ENCODE data around the gene MYH6. TPM values are rescaled to one million over a fixed set of nuclear protein-coding genes. Genes with fewer than 3 reads are reported as not detected.
A peak's percentile ranks its signal among the peaks of the same experiment; 100 is the strongest.

Gene MYH6
- total RNA-seq, 1 experiment from 2014 or later: 0.07 TPM

GRCh38 chr14:23359722-23360447, 48.2 kb downstream of the MYH6 start:
- H2BK20ac ChIP-seq (ENCODE audit: low read depth, low read length, poor library complexity, severe bottlenecking): no peak overlapping the region
- no peak overlapping the region for H2AFZ ChIP-seq (ENCODE audit: low read length)
- peaks cover 4% of the 10 kb centered on the region; the same call in 1 of the 2 replicates for H3K4me1 ChIP-seq (ENCODE audit: insufficient read depth, low read length)
- peaks cover 10% of the 10 kb centered on the region for H3K23me2 ChIP-seq (ENCODE audit: insufficient read length, low read depth, low read length, poor library complexity, severe bottlenecking)
- no peak overlapping the region for H3K23ac ChIP-seq (ENCODE audit: insufficient read length, low read depth, low read length)
- no peak overlapping the region for H4K5ac ChIP-seq (ENCODE audit: insufficient read length, low read depth, low read length)
- H4K20me1 ChIP-seq (ENCODE audit: control insufficient read depth, insufficient read depth, insufficient read length): no peaks in the 10 kb centered on the region
- H4K8ac ChIP-seq (replicated peaks; ENCODE audit: insufficient read length, low read depth, low read length): no peak overlapping the region
- no peaks in the 10 kb centered on the region for H3K79me2 ChIP-seq (ENCODE audit: insufficient read depth, low read length)
- no peaks in the 10 kb centered on the region for H3K9me3 ChIP-seq (ENCODE audit: control insufficient read depth, low read depth, low read length)
- Mint-ChIP-seq H3K4me1 (peaks cover 23 to 28% of the 10 kb centered on the region in 2 experiments), H3K27me3 (ENCODE audit: low read depth) (peaks cover 8% of the 10 kb centered on the region), H3K27ac (peak overlapping the region in 1 of 3 experiments; percentile 67; a peak in 1 of 7 replicates), H3K9me3 (no peaks in the 10 kb centered on the region; a peak in 1 of 5 replicates), H3K36me3 (ENCODE audit: insufficient read depth in 1 of 3, low read depth in 3 of 3) (peaks cover 21 to 58% (median 43%) of the 10 kb centered on the region in 3 experiments), H3K4me3 (no peak overlapping the region)
- H2BK15ac ChIP-seq (ENCODE audit: low read depth, low read length): no peak overlapping the region
- no peak overlapping the region for H2BK5ac ChIP-seq (ENCODE audit: insufficient read length, low read length)
- no peak overlapping the region for H3K18ac ChIP-seq (ENCODE audit: insufficient read length, low read depth, low read length)
- no peak overlapping the region for H3K4me2 ChIP-seq (ENCODE audit: insufficient read depth, insufficient read length, low read length)
- H3K14ac ChIP-seq (ENCODE audit: insufficient read depth, low read length): no peak overlapping the region
- no CpG with 5 or more reads among the region's 22 CpGs for WGBS (ENCODE audit: extremely low coverage, insufficient read length, low lambda C conversion rate)
- H3K4ac ChIP-seq (ENCODE audit: low read depth, low read length): no peak overlapping the region
- no peak overlapping the region for H2BK120ac ChIP-seq (ENCODE audit: low read depth, low read length, poor library complexity, severe bottlenecking)
- H3K9ac ChIP-seq (ENCODE audit: extremely low read depth, insufficient read length, low read length): no peak overlapping the region
- no peak overlapping the region for H2BK12ac ChIP-seq (ENCODE audit: insufficient read length, low read depth, low read length)
- no peak overlapping the region for H3K27ac ChIP-seq (ENCODE audit: insufficient read length, low read depth, low read length)
- no peak overlapping the region for H2AK5ac ChIP-seq (ENCODE audit: insufficient read length, low read length)
- no peaks in the 10 kb centered on the region; the same call in 1 of the 2 replicates for H3K27me3 ChIP-seq (ENCODE audit: insufficient read depth, low read length)
- H4K91ac ChIP-seq (ENCODE audit: insufficient read length, low read depth, low read length): no peak overlapping the region
- no peak for DNase-seq
- no peaks in the 10 kb centered on the region for H3K79me1 ChIP-seq (ENCODE audit: insufficient read depth, low read depth, low read length, poor library complexity, severe bottlenecking)
- no peak overlapping the region for H3T11ph ChIP-seq (ENCODE audit: low read length)
- no peak for TF ChIP-seq CTCF (conservative IDR thresholded peaks at IDR 0.05)
- no peak overlapping the region for H3K56ac ChIP-seq (ENCODE audit: insufficient read length, low read depth, low read length)
